Amniotic stem cell (primary cell): ENCODE measurements around the gene SKAP1.

Experiments
- DNase-seq: peaks from one replicate; lab custom pipeline; 2025; lab: John Stamatoyannopoulos, UW

SKAP1 gene

GRCh38 chr17:48104440-48104839, 325.6 kb downstream of the SKAP1 start:
- DNase-seq = no peak

- DNase-seq = no peak
These were observed 327.0 kb downstream of the SKAP1 start for GRCh38 chr17:48102798-48103715.

- no peak for DNase-seq
These were observed 327.8 kb downstream of the SKAP1 start for GRCh38 chr17:48102043-48102750.

- peak; percentile 70 for DNase-seq
These were observed 328.8 kb downstream of the SKAP1 start, which contains the start of gene CBX1 for GRCh38 chr17:48101012-48101720. Gene CBX1 (minus strand): TSS chr17:48101478. CDS start chr17:48077004, 24,474 bp downstream.

- DNase-seq = no peak
These were observed 329.4 kb downstream of the SKAP1 start for GRCh38 chr17:48100591-48101011.

- peak; percentile 30 for DNase-seq
These were observed 329.9 kb downstream of the SKAP1 start for GRCh38 chr17:48100160-48100559.

- no peak for DNase-seq
These were observed 334.4 kb downstream of the SKAP1 start for GRCh38 chr17:48095611-48096010.

GRCh38 chr17:48093341-48094045, 336.5 kb downstream of the SKAP1 start:
- DNase-seq = no peak

- no peak for DNase-seq
These were observed 345.1 kb downstream of the SKAP1 start for GRCh38 chr17:48084932-48085331.
